PFSK-1 (cell line): ENCODE measurements around the gene SLC13A2.

ENCODE experiments used
- FOXP2 ChIP-seq: optimal IDR thresholded peaks from 2 replicates; pipeline ENCODE3; 2011; ENCODE audit warnings: borderline replicate concordance, control low read depth, inconsistent platforms; ENCODE audit not compliant: insufficient read depth; ENCODE audit errors: extremely low read length, extremely low read depth
- POLR2AphosphoS5 ChIP-seq: IDR thresholded peaks from 2 replicates; pipeline ENCODE4 v1.6.1; 2012; ENCODE audit warnings: low read depth, mild to moderate bottlenecking, control low read depth, low read length, moderate library complexity
- REST ChIP-seq, 2 experiments: IDR thresholded peaks; 2 replicates each; pipeline versions ENCODE4 v1.6.1 to v1.8.0; 2011 to 2012; ENCODE audit warnings: low read depth in 2 of 2, low read length in 2 of 2, control low read depth in 1 of 2, inconsistent platforms in 1 of 2, mild to moderate bottlenecking in 1 of 2, moderate library complexity in 1 of 2; ENCODE audit not compliant: insufficient read depth in 1 of 2
- SIN3A ChIP-seq: IDR thresholded peaks from 2 replicates; pipeline ENCODE4 v1.6.1; 2012; ENCODE audit warnings: mild to moderate bottlenecking, low read length, moderate library complexity, borderline replicate concordance; ENCODE audit not compliant: insufficient read depth
- TAF1 ChIP-seq: IDR thresholded peaks from 2 replicates; pipeline ENCODE4 v1.6.1; 2012; ENCODE audit warnings: low read length, control low read depth, borderline replicate concordance; ENCODE audit not compliant: insufficient read depth

SLC13A2 gene

GRCh38 chr17:28527859-28528258 lies 54.4 kb downstream of the SLC13A2 start:
- TF ChIP-seq FOXP2 = no peak

- TF ChIP-seq FOXP2 = no peak
- TF ChIP-seq SIN3A = no peak
- TF ChIP-seq POLR2AphosphoS5 = no peak
- TF ChIP-seq REST (IDR thresholded peaks at IDR 0.05; ENCODE audit: insufficient read depth in 1 of 2, low read depth in 2 of 2, low read length in 2 of 2) = no peak
- TF ChIP-seq TAF1 = no peak
Observed at GRCh38 chr17:28528327-28529012, 55.0 kb downstream of the SLC13A2 start.

GRCh38 chr17:28529013-28529400 lies 55.6 kb downstream of the SLC13A2 start:
- no peak for TF ChIP-seq POLR2AphosphoS5
- TF ChIP-seq FOXP2 = no peak
- TF ChIP-seq TAF1 = no peak
- no peak for TF ChIP-seq REST (IDR thresholded peaks at IDR 0.05; ENCODE audit: insufficient read depth in 1 of 2, low read depth in 2 of 2, low read length in 2 of 2)
- TF ChIP-seq SIN3A = no peak

GRCh38 chr17:28530250-28530649 lies 56.8 kb downstream of the SLC13A2 start:
- TF ChIP-seq FOXP2 = no peak
- no peak for TF ChIP-seq POLR2AphosphoS5
- no peak for TF ChIP-seq TAF1
- no peak for TF ChIP-seq SIN3A
- no peak for TF ChIP-seq REST (IDR thresholded peaks at IDR 0.05; ENCODE audit: insufficient read depth in 1 of 2, low read depth in 2 of 2, low read length in 2 of 2)

GRCh38 chr17:28530926-28531325 lies 57.5 kb downstream of the SLC13A2 start:
- TF ChIP-seq SIN3A = no peak
- no peak for TF ChIP-seq REST (IDR thresholded peaks at IDR 0.05; ENCODE audit: insufficient read depth in 1 of 2, low read depth in 2 of 2, low read length in 2 of 2)
- TF ChIP-seq TAF1 = no peak
- no peak for TF ChIP-seq POLR2AphosphoS5
- no peak for TF ChIP-seq FOXP2
